ENCODE results near the gene COL17A1.

COL17A1 gene

DNA sequence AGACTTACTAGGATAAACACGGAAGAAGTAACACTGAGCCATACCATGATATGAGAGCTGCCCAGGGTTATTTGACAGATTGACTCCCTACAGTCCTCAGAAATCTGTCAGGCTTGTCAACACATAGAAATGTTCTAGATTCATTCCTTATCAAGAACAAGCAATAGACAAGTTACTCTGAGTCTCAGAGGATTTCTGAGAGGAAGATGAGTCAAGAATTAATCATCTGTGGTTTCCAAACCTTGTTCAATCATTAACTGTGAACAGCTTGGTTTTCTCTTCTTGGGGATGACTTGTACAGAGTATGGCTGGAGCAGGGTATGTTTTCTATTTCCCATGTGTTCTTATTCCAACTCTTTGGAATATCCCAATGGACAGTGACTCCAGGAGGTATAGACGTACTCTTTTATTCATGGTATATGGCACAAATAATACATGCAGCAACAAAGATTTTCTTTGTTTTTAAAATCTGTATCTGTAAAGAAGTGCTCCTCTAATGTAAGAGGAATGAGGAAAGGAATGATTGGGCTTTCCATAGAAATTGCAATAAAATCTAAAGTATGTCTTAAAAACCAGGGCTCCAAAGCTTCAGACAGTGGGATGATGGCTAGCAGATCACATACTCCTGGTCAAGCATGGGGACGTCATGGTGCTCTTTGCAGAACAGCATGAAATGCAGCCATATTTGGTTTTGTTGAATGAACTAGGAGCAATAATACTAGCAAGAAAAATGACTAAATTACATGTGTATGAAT, 24.4 kb upstream of the COL17A1 start:
- Histone ChIP-seq H3K79me2 (ENCODE audit: control insufficient read depth, insufficient read depth, low read length, poor library complexity) (no peaks in the 10 kb centered on the region), H2AFZ (ENCODE audit: insufficient read depth, low read length, poor library complexity) (no peak overlapping the region), H2BK120ac (ENCODE audit: insufficient read depth, low read length, poor library complexity) (no peak overlapping the region), H3K14ac (ENCODE audit: low read length) (no peak overlapping the region), H4K12ac (ENCODE audit: low read depth, low read length) (no peak overlapping the region), H3K27ac (ENCODE audit: low read depth, low read length) (peak overlapping the region; percentile 27), H4K8ac (ENCODE audit: low read depth, low read length) (no peak overlapping the region), H3K36me3 (ENCODE audit: control insufficient read depth in 1 of 2, insufficient read depth in 2 of 2, low read length in 2 of 2) (peaks cover 0 to 1% of the 10 kb centered on the region in 2 experiments), H3K23ac (ENCODE audit: low read length) (no peak overlapping the region), H2BK12ac (ENCODE audit: low read length) (no peak overlapping the region), H3K79me1 (ENCODE audit: low read length) (peaks cover 4% of the 10 kb centered on the region), H3K4me2 (ENCODE audit: low read length) (no peak overlapping the region), H3K18ac (ENCODE audit: low read length) (no peak overlapping the region), H3K9me3 (ENCODE audit: insufficient read depth, low read depth, low read length) (no peaks in the 10 kb centered on the region), H2AK5ac (ENCODE audit: low read length) (no peak overlapping the region), H2BK5ac (ENCODE audit: low read depth, low read length, poor library complexity) (no peak overlapping the region), H3K4me3 (ENCODE audit: low read depth, low read length) (no peak overlapping the region), H3K27me3 (ENCODE audit: insufficient read depth, low read length) (no peaks in the 10 kb centered on the region), H4K91ac (ENCODE audit: low read depth, low read length) (no peak overlapping the region), H3K4me1 (ENCODE audit: control insufficient read depth in 1 of 2, insufficient read depth in 2 of 2, low read length in 2 of 2) (no peaks in the 10 kb centered on the region), H3K9ac (ENCODE audit: low read length) (no peak overlapping the region), H3K4ac (ENCODE audit: low read depth, low read length) (no peak overlapping the region)
- no CpG with 5 or more reads among the region's 3 CpGs for WGBS (ENCODE audit: extremely low coverage, insufficient coverage, insufficient read length)
- peak; percentile 59 to 88 for DNase-seq

DNA sequence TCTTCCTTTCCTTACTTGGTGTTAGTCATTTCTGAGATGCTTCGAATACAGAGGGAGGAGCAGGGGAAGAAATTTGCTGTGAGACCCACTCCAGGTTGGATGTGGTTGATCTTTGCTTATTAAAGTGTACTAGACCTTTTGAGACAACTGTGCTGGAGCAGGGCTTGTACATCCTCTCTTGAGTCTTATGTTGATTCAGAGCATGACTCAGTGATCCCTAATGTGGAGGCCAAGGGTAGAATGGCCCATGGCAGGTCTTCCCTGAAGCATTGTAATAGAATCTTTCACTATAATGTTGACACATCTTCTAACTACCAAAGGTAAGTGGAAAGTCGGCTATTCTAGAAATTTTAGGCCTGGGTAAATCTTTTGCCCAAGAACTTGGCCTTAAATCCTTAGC, 19.2 kb upstream of the COL17A1 start:
- Histone ChIP-seq H2BK5ac (ENCODE audit: low read depth, low read length, poor library complexity) (no peak overlapping the region), H2BK120ac (ENCODE audit: insufficient read depth, low read length, poor library complexity) (no peak overlapping the region), H2AK5ac (ENCODE audit: low read length) (no peak overlapping the region), H3K36me3 (ENCODE audit: control insufficient read depth in 1 of 2, insufficient read depth in 2 of 2, low read length in 2 of 2) (no peaks in the 10 kb centered on the region), H2AFZ (ENCODE audit: insufficient read depth, low read length, poor library complexity) (no peak overlapping the region), H3K27ac (ENCODE audit: low read depth, low read length) (no peak overlapping the region), H4K8ac (ENCODE audit: low read depth, low read length) (no peak overlapping the region), H3K18ac (ENCODE audit: low read length) (no peak overlapping the region), H4K12ac (ENCODE audit: low read depth, low read length) (no peak overlapping the region), H3K4me2 (ENCODE audit: low read length) (no peak overlapping the region), H3K4me1 (ENCODE audit: control insufficient read depth in 1 of 2, insufficient read depth in 2 of 2, low read length in 2 of 2) (no peaks in the 10 kb centered on the region), H3K27me3 (ENCODE audit: insufficient read depth, low read length) (no peaks in the 10 kb centered on the region), H3K79me2 (ENCODE audit: control insufficient read depth, insufficient read depth, low read length, poor library complexity) (no peaks in the 10 kb centered on the region), H3K9me3 (ENCODE audit: insufficient read depth, low read depth, low read length) (no peaks in the 10 kb centered on the region), H3K79me1 (ENCODE audit: low read length) (peaks cover 2% of the 10 kb centered on the region), H3K4me3 (ENCODE audit: low read depth, low read length) (no peak overlapping the region), H3K23ac (ENCODE audit: low read length) (no peak overlapping the region), H3K14ac (ENCODE audit: low read length) (no peak overlapping the region), H4K91ac (ENCODE audit: low read depth, low read length) (no peak overlapping the region), H3K9ac (ENCODE audit: low read length) (no peak overlapping the region), H3K4ac (ENCODE audit: low read depth, low read length) (no peak overlapping the region), H2BK12ac (ENCODE audit: low read length) (no peak overlapping the region)
- DNase-seq: no peak
- WGBS (ENCODE audit: extremely low coverage, insufficient coverage, insufficient read length): no CpG with 5 or more reads among the region's 2 CpGs

DNA sequence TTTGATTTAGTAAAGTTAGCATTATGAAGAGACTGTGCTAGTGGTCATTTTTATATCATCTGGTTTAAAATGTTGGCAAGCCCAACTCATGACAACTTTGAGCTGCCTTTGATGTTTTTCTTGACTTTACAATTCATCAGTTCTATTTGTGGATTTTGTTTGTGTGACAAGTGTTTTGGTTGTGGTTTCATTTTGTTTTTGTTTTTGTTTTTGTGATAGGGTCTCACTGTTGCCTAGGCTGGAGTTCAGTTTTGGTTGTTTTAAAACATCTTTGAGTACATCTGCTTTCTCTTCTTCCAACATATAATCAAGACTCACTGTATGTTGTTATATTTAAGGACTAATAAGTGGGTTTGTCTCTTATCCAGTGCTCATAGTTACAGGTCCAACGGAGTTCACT, 18.7 kb upstream of the COL17A1 start:
- no peak overlapping the region for H4K91ac ChIP-seq (ENCODE audit: low read depth, low read length)
- no peak overlapping the region for H2BK5ac ChIP-seq (ENCODE audit: low read depth, low read length, poor library complexity)
- no peak overlapping the region for H3K9ac ChIP-seq (ENCODE audit: low read length)
- H3K14ac ChIP-seq (ENCODE audit: low read length): no peak overlapping the region
- H3K79me1 ChIP-seq (ENCODE audit: low read length): no peaks in the 10 kb centered on the region
- no peak overlapping the region for H3K27ac ChIP-seq (ENCODE audit: low read depth, low read length)
- no peak overlapping the region for H2AFZ ChIP-seq (ENCODE audit: insufficient read depth, low read length, poor library complexity)
- no peaks in the 10 kb centered on the region for H3K4me1 ChIP-seq (ENCODE audit: control insufficient read depth in 1 of 2, insufficient read depth in 2 of 2, low read length in 2 of 2)
- DNase-seq: no peak
- no peak overlapping the region for H2BK12ac ChIP-seq (ENCODE audit: low read length)
- H3K27me3 ChIP-seq (ENCODE audit: insufficient read depth, low read length): no peaks in the 10 kb centered on the region
- H4K12ac ChIP-seq (ENCODE audit: low read depth, low read length): no peak overlapping the region
- no CpG with 5 or more reads among the region's 1 CpG for WGBS (ENCODE audit: extremely low coverage, insufficient coverage, insufficient read length)
- no peak overlapping the region for H2BK120ac ChIP-seq (ENCODE audit: insufficient read depth, low read length, poor library complexity)
- no peaks in the 10 kb centered on the region for H3K9me3 ChIP-seq (ENCODE audit: insufficient read depth, low read depth, low read length)
- H3K23ac ChIP-seq (ENCODE audit: low read length): no peak overlapping the region
- no peak overlapping the region for H3K18ac ChIP-seq (ENCODE audit: low read length)
- no peak overlapping the region for H4K8ac ChIP-seq (ENCODE audit: low read depth, low read length)
- no peaks in the 10 kb centered on the region for H3K36me3 ChIP-seq (ENCODE audit: control insufficient read depth in 1 of 2, insufficient read depth in 2 of 2, low read length in 2 of 2)
- H2AK5ac ChIP-seq (ENCODE audit: low read length): no peak overlapping the region
- H3K4ac ChIP-seq (ENCODE audit: low read depth, low read length): no peak overlapping the region
- no peak overlapping the region for H3K4me3 ChIP-seq (ENCODE audit: low read depth, low read length)
- no peaks in the 10 kb centered on the region for H3K79me2 ChIP-seq (ENCODE audit: control insufficient read depth, insufficient read depth, low read length, poor library complexity)
- H3K4me2 ChIP-seq (ENCODE audit: low read length): no peak overlapping the region

DNA sequence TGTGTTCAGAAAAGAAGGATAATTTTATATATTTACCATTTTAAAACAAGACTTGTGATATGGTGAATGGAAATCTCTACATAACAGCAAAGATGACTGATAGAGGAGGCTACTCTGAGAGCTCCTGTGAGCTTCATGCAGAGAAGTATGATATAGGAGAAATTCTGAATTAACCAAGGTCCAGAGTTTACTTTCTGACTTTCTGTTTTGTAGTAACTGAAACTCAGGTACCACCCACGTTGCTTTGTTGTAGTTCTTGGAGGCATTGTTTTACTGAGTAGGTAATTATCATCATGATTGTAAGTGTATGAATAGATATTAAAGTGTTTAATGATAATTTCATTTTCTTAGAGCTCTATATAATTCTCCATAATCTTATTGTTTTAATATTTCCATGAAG, 18.3 kb upstream of the COL17A1 start:
- H3K4me3 ChIP-seq (ENCODE audit: low read depth, low read length): no peak overlapping the region
- H2BK120ac ChIP-seq (ENCODE audit: insufficient read depth, low read length, poor library complexity): no peak overlapping the region
- H3K23ac ChIP-seq (ENCODE audit: low read length): no peak overlapping the region
- no peaks in the 10 kb centered on the region for H3K36me3 ChIP-seq (ENCODE audit: control insufficient read depth in 1 of 2, insufficient read depth in 2 of 2, low read length in 2 of 2)
- no peak overlapping the region for H3K14ac ChIP-seq (ENCODE audit: low read length)
- H3K18ac ChIP-seq (ENCODE audit: low read length): no peak overlapping the region
- H2BK12ac ChIP-seq (ENCODE audit: low read length): no peak overlapping the region
- H2AK5ac ChIP-seq (ENCODE audit: low read length): no peak overlapping the region
- no peak overlapping the region for H3K4ac ChIP-seq (ENCODE audit: low read depth, low read length)
- H3K27me3 ChIP-seq (ENCODE audit: insufficient read depth, low read length): no peaks in the 10 kb centered on the region
- H4K91ac ChIP-seq (ENCODE audit: low read depth, low read length): no peak overlapping the region
- H3K9me3 ChIP-seq (ENCODE audit: insufficient read depth, low read depth, low read length): no peaks in the 10 kb centered on the region
- H3K4me1 ChIP-seq (ENCODE audit: control insufficient read depth in 1 of 2, insufficient read depth in 2 of 2, low read length in 2 of 2): no peaks in the 10 kb centered on the region
- no peak overlapping the region for H2BK5ac ChIP-seq (ENCODE audit: low read depth, low read length, poor library complexity)
- no peak overlapping the region for H3K9ac ChIP-seq (ENCODE audit: low read length)
- H3K79me1 ChIP-seq (ENCODE audit: low read length): no peaks in the 10 kb centered on the region
- no peak overlapping the region for H4K8ac ChIP-seq (ENCODE audit: low read depth, low read length)
- no peaks in the 10 kb centered on the region for H3K79me2 ChIP-seq (ENCODE audit: control insufficient read depth, insufficient read depth, low read length, poor library complexity)
- H2AFZ ChIP-seq (ENCODE audit: insufficient read depth, low read length, poor library complexity): no peak overlapping the region
- WGBS (ENCODE audit: extremely low coverage, insufficient coverage, insufficient read length): no CpG with 5 or more reads among the region's 1 CpG
- H4K12ac ChIP-seq (ENCODE audit: low read depth, low read length): no peak overlapping the region
- no peak overlapping the region for H3K4me2 ChIP-seq (ENCODE audit: low read length)
- H3K27ac ChIP-seq (ENCODE audit: low read depth, low read length): no peak overlapping the region
- DNase-seq: no peak
